Activated CD4-positive, CD25-positive, alpha-beta regulatory T cell (primary cell): ENCODE results near the gene RFX2.
A peak's percentile ranks its signal among the peaks of the same experiment; 100 is the strongest.
"Not testable (repeated sequence)": the region's sequence is repeated elsewhere in the genome, so short reads cannot be mapped to it uniquely, and the experiment has no call there.

Experiments
- DNase-seq, 4 experiments: peaks; one replicate each; lab custom pipeline; 2025; lab: John Stamatoyannopoulos, UW

Gene RFX2

GRCh38 chr19:6110360-6110977 is at the start of gene RFX2:
Gene RFX2 (minus strand): TSS chr19:6110500. CDS start chr19:6047496, 63,004 bp downstream.
- DNase-seq, result peak; percentile 95 to 98 (median 97)

DNA sequence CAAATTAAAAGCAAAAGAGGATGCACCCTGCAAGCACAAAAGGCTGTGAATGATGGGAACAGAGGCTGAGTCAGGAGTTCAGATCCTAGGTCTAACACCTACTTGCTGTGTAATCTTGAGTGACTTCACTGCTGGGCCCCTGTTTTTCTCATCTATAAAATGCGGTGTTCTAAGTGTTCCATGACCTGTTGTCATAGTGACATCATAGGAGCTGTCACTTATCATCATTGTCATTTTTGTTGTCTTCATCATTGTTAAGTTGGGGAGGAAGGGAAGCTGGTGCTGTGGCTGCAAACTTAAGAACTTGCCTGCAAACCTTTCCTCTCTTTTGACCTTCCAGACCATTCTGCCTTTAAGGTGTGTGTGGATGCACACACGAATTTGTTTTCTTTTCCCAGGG is 45.7 kb upstream of the RFX2 start:
- DNase-seq, result no peak

DNA sequence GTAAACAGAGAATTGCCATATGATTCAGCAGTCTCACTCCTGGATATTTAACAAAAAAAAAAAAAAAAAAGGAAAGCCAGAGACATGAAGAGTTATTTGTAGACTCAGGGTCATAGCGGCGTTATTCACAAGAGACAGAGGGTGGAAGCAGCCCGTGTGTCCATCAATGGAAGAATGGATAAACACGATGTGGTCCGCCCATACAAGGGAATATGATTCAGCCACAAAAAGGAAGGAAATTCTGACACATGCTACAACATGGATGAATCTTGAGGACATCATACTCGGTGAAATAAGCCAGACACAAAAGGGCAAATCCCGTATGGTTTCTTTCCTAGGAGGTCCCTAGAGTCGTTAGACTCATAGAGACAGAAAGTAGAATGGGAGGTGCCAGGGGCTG is 40.0 kb upstream of the RFX2 start:
- no peak for DNase-seq

DNA sequence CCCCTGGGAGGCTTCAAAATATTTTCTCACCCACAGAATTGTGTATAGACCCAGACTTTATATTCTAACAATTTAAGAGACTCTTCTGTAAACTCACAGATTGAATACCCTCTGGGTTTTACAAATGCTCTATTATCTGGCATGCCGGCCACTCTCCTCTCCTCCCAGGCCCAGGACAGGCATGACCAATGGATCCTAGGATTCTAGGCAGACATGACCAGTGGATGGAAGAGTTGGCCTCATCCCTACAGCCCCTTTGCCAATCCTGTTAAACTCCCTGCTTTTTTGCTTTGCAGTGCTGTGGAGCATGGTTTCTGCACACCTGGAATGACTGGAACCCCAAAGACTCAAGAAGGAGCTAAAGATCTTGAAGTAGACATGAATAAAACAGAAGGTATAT is 30.9 kb upstream of the RFX2 start:
- DNase-seq, result no peak

- DNase-seq, result no peak
Measured at GRCh38 chr19:6138511-6138910, 28.2 kb upstream of the RFX2 start.

DNA sequence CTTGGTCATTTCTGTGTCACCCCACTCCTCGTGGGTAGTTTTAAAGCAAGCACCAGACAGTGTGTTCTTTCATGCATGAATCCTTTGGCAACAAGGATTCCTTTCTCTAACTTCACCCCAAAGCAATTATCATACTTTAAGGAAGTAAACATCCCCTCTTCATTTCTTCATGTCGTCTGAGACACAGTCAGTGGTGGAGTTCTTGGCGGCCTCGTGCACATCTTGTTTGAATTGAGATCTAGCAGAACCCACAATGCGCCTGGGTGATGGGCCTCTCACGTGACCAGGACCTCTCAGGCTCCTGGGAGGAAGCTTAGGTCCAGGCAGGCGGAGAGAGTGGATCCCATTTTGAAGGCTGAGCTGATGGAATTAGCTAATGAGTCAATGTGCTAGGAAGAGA is 27.8 kb upstream of the RFX2 start:
- no peak for DNase-seq

GRCh38 chr19:6133231-6133630 is 22.9 kb upstream of the RFX2 start:
- DNase-seq, result no peak

- no peak for DNase-seq
Measured at GRCh38 chr19:6132482-6132881, 22.2 kb upstream of the RFX2 start.

DNA sequence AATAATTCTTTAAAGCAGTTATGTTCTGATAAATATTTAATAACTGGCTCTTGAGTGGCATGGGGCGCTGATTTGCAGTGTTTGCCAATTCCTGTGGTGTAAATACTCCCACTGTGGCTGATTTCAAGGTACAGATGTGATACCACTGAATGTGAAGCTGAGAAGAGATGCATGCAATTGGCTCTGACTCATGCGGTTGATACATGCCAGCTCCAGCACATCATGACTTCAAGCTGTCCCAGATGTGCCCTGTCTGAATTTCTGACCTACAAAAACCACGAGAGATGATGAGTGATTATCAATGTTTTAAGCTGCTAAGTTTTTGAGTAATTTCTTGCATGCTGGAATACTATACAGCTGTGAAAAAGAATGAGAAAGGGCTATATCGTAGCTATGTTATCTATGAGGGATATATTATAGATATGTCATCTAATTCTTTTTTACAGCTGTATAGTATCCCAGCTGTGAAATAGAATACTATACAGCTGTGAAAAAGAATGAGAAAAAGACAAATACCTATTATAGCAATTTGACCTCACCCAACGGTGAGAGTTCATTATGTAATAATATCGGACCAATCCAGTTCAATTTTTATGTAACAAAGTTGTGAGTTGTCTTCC is 17.5 kb upstream of the RFX2 start:
- no peak for DNase-seq

DNA sequence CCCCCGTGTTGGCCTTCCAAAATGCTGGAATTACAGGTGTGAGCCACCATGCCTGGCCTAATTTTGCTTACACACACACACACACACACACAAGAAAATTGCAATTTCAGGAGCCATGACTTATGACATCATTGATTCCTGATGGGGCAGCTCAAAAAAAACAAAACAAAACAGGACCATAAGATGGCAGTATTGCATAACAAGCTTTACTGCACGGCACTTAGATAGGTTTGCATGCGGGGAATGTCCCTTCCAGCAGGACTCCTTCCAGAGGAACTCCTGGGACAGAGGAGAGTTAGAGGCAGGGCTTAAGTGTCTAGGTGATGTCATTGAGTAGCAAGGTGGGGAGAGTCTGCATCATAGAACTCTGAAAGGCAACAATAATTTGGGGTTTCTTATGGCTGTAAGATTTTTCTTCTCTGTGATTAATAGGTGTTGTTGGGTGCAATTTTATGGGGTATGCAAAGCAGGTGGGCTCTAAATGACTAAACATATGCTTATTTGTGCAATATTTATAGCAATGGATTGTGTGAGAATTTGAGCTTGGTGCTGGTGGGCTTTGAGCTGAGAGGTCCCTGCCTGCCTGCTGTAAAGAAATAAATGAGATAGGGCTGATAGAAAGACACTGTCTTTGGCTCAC is 16.2 kb upstream of the RFX2 start:
- DNase-seq, result no peak

- DNase-seq, result peak in 3 of 4 experiments; percentile 22 to 31 (median 29)
Measured at GRCh38 chr19:6125571-6125989, 15.3 kb upstream of the RFX2 start.

DNA sequence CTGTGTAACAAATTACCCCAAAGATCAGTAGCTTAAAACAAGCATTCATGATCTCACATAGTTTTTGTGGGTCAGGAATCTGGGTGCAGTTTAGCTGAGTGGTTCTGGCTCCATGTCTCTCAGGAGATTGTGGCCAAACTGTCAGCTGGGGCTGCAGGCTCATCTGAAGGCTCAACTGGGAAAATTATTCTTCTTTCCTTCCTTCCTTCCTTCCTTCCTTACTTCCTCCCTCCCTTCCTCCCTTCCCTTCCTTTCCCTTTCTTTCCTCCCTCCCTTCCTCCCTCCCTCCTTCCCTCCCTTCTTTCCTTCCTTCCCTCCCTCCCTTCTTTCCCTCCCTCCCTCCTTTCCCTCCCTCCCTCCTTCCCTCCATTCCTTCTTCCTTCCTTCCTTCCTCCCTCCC is 8.7 kb upstream of the RFX2 start:
- DNase-seq, result no peak

GRCh38 chr19:6118043-6118442 is 7.7 kb upstream of the RFX2 start:
- no peak for DNase-seq

DNA sequence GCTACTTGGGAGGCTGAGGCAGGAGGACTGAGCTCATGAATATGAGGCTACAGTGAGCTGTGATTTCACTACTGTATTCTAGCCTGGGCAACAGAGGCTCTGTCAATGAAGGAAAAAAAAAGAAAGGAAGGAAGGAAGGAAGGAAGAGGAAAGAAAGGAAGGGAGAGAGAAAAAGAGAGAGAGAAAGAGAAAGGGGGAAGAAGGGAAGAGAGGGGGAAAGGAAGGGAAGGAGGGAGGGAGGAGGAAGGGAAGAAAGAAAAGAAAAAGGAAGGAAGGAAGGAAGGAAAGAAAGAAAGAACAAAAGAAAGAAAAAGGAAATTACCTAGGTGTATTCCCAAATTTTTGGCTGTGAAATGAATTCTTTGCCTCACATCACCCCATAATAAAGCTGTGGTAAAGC is 7.2 kb upstream of the RFX2 start:
- DNase-seq, result no peak

DNA sequence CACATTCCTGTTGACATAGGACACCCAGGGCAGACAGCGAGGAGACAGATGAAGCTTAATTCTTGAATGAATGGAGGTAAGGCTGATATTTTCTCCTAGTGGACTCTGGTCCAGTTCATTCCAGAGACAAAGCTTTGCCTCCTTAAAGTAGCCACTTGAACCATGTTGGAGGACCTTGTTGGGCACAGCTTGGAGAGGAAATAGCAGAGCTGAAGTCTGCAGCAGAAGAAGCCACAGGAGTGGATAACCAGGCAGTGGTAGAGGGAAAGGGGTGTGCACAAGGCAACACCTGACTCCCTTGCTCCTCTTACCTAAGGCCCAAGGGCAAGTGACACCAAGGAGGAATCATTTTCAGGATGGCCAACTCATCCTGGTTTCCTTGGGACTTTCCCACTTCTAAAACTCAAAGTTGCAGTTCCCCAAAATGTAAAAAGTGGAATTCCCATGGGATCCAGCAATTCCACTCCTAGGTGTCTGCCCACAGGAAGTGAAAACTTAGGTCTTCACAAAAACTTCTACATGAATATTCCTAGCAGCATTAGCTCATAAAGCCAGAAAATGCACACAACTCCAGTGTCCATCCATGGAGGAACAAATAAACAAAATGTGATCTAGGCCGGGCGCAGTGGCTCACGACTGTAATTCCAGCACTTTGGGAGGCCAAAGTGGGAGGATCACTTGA is 6.6 kb upstream of the RFX2 start:
- no peak for DNase-seq

DNA sequence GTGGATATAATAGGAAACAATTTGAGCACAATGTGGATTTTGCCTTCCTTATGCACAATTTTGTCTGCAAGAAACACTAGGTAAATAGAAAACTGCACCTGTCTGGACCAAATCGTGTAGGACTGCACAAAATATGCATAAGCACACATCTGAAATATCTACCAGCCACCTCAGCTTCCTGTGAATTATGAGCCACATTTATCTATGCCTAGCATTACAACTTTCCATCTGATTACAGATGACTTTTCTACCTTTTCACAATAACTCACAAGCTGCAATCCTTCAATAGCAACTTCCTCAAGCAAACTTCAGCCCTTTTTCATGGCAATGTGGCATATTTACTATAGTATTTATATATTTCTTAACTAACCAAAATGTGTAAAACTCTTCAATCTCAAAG is 5.7 kb upstream of the RFX2 start:
- no peak for DNase-seq

DNA sequence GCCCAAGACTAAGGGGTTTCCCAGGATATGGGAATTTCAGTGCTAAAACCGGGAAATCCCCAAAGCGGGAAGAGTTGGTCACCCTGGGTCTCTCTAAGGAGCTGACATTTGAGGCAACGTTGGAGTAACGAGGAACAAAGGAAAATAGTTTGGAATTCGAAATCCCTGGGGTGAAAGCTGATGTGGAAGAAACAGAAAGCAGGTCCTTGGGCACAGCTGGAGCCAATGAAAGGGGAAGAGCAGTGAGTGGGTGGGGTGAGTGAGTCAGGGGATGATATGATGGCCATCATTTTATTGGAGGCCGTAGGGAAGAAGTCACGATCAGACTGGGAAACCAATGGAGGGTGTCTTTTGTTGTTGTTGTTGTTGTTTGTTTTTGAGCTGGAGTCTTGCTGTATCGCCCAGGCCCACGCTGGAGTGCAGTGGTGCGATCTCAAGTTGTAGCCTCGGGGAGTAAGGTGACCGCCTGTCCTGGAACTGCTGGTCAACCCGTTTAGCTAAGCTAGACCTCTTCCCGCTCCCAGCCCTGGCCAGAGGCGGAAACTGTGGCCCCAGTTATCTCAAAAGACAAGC is 3.4 kb upstream of the RFX2 start:
- DNase-seq, result no peak

- no peak for DNase-seq
Measured at GRCh38 chr19:6109947-6110346, 353 bp downstream of the RFX2 start.

- peak in 2 of 4 experiments; percentile 9 to 12 for DNase-seq
Measured at GRCh38 chr19:6108721-6109633, 1.3 kb downstream of the RFX2 start.

DNA sequence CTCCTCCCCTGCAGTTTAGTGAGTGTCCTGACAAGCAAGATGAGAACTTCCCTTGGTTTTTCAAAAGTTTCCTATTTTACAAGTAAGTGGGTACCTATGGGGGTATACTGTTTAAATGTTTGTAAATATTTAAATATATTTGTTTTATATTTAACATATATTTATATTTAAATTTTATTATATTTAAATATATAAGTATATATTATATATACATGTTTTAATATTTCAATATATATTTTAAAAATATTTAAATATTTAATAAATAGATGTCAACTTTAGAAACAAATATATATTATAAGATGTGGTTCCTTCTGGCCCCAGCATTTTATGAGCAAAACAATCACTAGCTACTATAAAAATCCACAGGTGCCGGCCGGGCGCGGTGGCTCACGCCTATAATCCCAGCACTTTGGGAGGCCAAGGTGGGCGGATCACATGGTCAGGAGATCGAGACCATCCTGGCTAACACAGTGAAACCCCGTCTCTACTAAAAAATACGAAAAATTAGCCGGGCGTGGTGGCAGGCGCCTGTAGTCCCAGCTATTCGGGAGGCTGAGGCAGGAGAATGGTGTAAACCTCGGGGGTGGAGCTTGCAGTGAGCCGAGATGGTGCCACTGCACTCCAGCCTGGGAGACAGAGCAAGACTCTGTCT is 3.5 kb downstream of the RFX2 start:
- DNase-seq, result not testable (repeated sequence)

GRCh38 chr19:6105444-6105843 is 4.9 kb downstream of the RFX2 start:
- no peak for DNase-seq
